A673 (cell line): Measurements from ENCODE around the gene DTWD1. TPM values are rescaled to one million over a fixed set of nuclear protein-coding genes. Genes with fewer than 3 reads are reported as not detected.

ENCODE experiments used
- BruUV-seq: library from RNA; stranded (reverse); fragments of 400-500 nt; replicated peaks from 2 replicates; lab custom pipeline; 2021; lab: Mats Ljungman, UMichigan
- CTCF ChIA-PET: fragments of 300-600 bp; sonication (Branson Sonifier 250); formaldehyde crosslinking; loops from one replicate; lab custom pipeline; 2022; ENCODE audit warnings: antibody characterized with exemption; lab: Charles Lee
- POLR2A ChIA-PET: fragments of 300-600 bp; sonication (Branson Sonifier 250); formaldehyde crosslinking; loops from one replicate; lab custom pipeline; 2022; ENCODE audit warnings: antibody characterized with exemption; ENCODE audit not compliant: low non-redundant PET; lab: Charles Lee
- DNase-seq: peaks from one replicate; pipeline ENCODE4 v3.0.0-alpha.2; 2015; ENCODE audit warnings: low spot score
- H3K27ac ChIP-seq: fragments of 200-600 bp; sonication (generic); 2 replicates; pipeline ENCODE4 v1.5.1; 2016; ENCODE audit warnings: mixed run types, low read depth, mild to moderate bottlenecking, mixed read lengths, antibody characterized with exemption, low read length; ENCODE audit not compliant: poor library complexity, severe bottlenecking
- H3K27me3 ChIP-seq: fragments of 200-600 bp; sonication (generic); replicated peaks from 2 replicates; pipeline ENCODE4 v1.6.1; 2017; ENCODE audit warnings: mixed run types, low read depth, mild to moderate bottlenecking, mixed read lengths, antibody characterized with exemption, low read length; ENCODE audit not compliant: insufficient read depth, poor library complexity
- H3K36me3 ChIP-seq: fragments of 200-600 bp; sonication (generic); 2 replicates; pipeline ENCODE4 v1.6.1; 2016; ENCODE audit warnings: mixed run types, mild to moderate bottlenecking, mixed read lengths, antibody characterized with exemption, low read length; ENCODE audit not compliant: insufficient read depth, poor library complexity, severe bottlenecking
- H3K4me1 ChIP-seq: fragments of 200-600 bp; sonication (generic); 2 replicates; pipeline ENCODE4 v1.6.1; 2017; ENCODE audit warnings: mixed run types, mild to moderate bottlenecking, mixed read lengths, antibody characterized with exemption, low read length; ENCODE audit not compliant: insufficient read depth, poor library complexity, severe bottlenecking
- H3K4me3 ChIP-seq: fragments of 200-600 bp; sonication (generic); 2 replicates; pipeline ENCODE4 v1.5.1; 2016; ENCODE audit warnings: low read depth, mixed run types, mild to moderate bottlenecking, mixed read lengths, low read length; ENCODE audit not compliant: poor library complexity, severe bottlenecking
- H3K9me3 ChIP-seq: fragments of 200-600 bp; sonication (generic); 2 replicates; pipeline ENCODE4 v1.6.1; 2016; ENCODE audit warnings: mixed run types, low read depth, mild to moderate bottlenecking, mixed read lengths, antibody characterized with exemption, low read length; ENCODE audit not compliant: poor library complexity, severe bottlenecking
- EZH2 ChIP-seq: fragments of 200-600 bp; sonication (generic); IDR thresholded peaks from 2 replicates; pipeline ENCODE4 v1.6.1; 2017; ENCODE audit warnings: borderline replicate concordance, low read depth, mild to moderate bottlenecking, mixed read lengths, antibody characterized with exemption, low read length; ENCODE audit not compliant: poor library complexity, severe bottlenecking
- intact Hi-C: fragments of 100-400 bp; cut with micrococcal nuclease; formaldehyde crosslinking; loops from one replicate; pipeline ENCODE4 v1.10.0; 2022; ENCODE audit not compliant: unreplicated experiment
- total RNA-seq: library from RNA; stranded (reverse); gene quantifications from 2 replicates; pipeline ENCODE4 v1.2.3, GENCODE V29; 2021
- TF ChIP-seq, protein P1 (sequence below): fragments of 300-800, 200-600 bp; sonication (generic); conservative IDR thresholded peaks from 2 replicates; pipeline ENCODE4 v1.5.1; 2017; ENCODE audit warnings: low read depth, mild to moderate bottlenecking, antibody characterized with exemption, low read length, moderate library complexity, mixed read lengths

The DTWD1 gene
- total RNA-seq, 1 experiment from 2014 or later, result 16.5 TPM

DNA sequence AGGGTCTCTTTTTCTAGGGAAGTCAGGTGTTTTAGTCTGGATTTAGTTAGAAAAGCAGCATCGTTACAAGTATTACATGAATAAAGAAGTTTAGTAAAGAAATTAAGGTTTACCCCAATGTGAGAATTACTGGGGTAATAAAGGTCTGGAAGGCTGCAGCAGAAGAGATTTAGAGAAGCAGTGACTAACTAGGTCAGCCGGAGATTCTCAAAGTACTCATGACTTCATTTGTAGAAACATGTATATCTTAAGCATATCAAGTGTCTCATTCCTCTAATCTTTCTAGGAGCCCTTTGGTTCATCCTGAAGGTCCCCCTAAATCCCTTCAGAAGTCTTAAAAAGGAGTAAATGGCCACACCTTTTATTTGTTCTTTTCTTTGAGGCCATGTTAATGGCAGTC lies 26.0 kb downstream of the DTWD1 start:
- Histone ChIP-seq H3K9me3 (no peaks in the 10 kb centered on the region), H3K27me3 (no peaks in the 10 kb centered on the region), H3K4me1 (no peaks in the 10 kb centered on the region), H3K36me3 (no peaks in the 10 kb centered on the region), H3K4me3 (no peak overlapping the region), H3K27ac (no peak overlapping the region)
- BruUV-seq, result no TSS peak
- DNase-seq, result no peak
- POLR2A ChIA-PET, result no interaction called here
- intact Hi-C loops, result no loop called here
- TF ChIP-seq EZH2, result no peak
- TF ChIP-seq, protein P1, sequence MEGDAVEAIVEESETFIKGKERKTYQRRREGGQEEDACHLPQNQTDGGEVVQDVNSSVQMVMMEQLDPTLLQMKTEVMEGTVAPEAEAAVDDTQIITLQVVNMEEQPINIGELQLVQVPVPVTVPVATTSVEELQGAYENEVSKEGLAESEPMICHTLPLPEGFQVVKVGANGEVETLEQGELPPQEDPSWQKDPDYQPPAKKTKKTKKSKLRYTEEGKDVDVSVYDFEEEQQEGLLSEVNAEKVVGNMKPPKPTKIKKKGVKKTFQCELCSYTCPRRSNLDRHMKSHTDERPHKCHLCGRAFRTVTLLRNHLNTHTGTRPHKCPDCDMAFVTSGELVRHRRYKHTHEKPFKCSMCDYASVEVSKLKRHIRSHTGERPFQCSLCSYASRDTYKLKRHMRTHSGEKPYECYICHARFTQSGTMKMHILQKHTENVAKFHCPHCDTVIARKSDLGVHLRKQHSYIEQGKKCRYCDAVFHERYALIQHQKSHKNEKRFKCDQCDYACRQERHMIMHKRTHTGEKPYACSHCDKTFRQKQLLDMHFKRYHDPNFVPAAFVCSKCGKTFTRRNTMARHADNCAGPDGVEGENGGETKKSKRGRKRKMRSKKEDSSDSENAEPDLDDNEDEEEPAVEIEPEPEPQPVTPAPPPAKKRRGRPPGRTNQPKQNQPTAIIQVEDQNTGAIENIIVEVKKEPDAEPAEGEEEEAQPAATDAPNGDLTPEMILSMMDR, result no peak
- CTCF ChIA-PET, result no interaction called here

- ChIA-PET CTCF (interaction anchor here (0.6 kb wide), 1 partner anchor 354 kb away, joined by 6 read pairs; no protein-coding TSS in a partner anchor), POLR2A (interaction anchor here (0.6 kb wide), 1 partner anchor 646 kb away, joined by 4 read pairs; no protein-coding TSS in a partner anchor)
- TF ChIP-seq EZH2, result no peak
- TF ChIP-seq, protein P1, result no peak
- intact Hi-C loops, result no loop called here
- no peak overlapping the region for H3K27ac ChIP-seq
- no peaks in the 10 kb centered on the region for H3K4me1 ChIP-seq
- no peaks in the 10 kb centered on the region for H3K36me3 ChIP-seq
- no peak for DNase-seq
- H3K27me3 ChIP-seq, result no peaks in the 10 kb centered on the region
- peaks cover 14% of the 10 kb centered on the region for H3K9me3 ChIP-seq
- no peak overlapping the region for H3K4me3 ChIP-seq
- no TSS peak for BruUV-seq
Observed at GRCh38 chr15:49649987-49650386, 29.1 kb downstream of the DTWD1 start.

DNA sequence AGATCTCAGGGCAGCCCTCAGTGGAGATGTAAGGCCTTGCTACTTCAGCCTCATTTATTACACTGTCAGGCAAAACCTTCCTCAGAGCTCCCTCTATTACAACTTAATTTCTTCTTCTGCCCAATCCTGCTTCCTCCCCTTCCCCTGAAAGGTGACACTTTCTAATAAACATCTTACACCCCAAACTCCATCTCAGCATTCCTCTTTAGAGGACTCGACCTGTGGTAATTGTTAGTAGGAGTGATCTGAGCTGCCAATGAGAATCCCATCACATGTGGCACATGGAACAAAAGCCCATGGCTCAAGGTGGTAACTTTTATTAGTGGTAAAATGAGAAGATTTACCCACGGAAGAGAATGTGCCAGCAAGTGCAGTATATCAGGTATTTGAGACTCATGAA lies 29.8 kb downstream of the DTWD1 start:
- Histone ChIP-seq H3K4me1 (no peaks in the 10 kb centered on the region), H3K9me3 (peaks cover 14% of the 10 kb centered on the region), H3K27me3 (no peaks in the 10 kb centered on the region), H3K27ac (no peak overlapping the region), H3K4me3 (no peak overlapping the region), H3K36me3 (no peaks in the 10 kb centered on the region)
- no peak for TF ChIP-seq EZH2
- TF ChIP-seq, protein P1, result no peak
- intact Hi-C loops, result no loop called here
- DNase-seq, result no peak
- no TSS peak for BruUV-seq
- ChIA-PET CTCF (interaction anchor here (0.6 kb wide), 1 partner anchor 353 kb away, joined by 6 read pairs; no protein-coding TSS in a partner anchor), POLR2A (interaction anchor here (0.6 kb wide), 1 partner anchor 645 kb away, joined by 4 read pairs; no protein-coding TSS in a partner anchor)
